Mesothelial cell of epicardium (in vitro differentiated cells): Measurements from ENCODE around the gene PRRX1. TPM values are rescaled to one million over a fixed set of nuclear protein-coding genes. Genes with fewer than 3 reads are reported as not detected.

Experiments
- DNase-seq, 2 experiments: peaks; one replicate each; pipeline ENCODE4 v3.0.0; 2021; ENCODE audit warnings: low spot score in 2 of 2; ENCODE audit not compliant: unreplicated experiment in 2 of 2
- H3K27ac Mint-ChIP-seq: 2 replicates; pipeline ENCODE4 v1.8.0; 2021; ENCODE audit warnings: mixed read lengths
- H3K27me3 Mint-ChIP-seq: 2 replicates; pipeline ENCODE4 v1.8.0; 2021; ENCODE audit warnings: low read depth, mixed read lengths
- H3K36me3 Mint-ChIP-seq: 2 replicates; pipeline ENCODE4 v1.8.0; 2021; ENCODE audit warnings: mixed read lengths
- H3K4me1 Mint-ChIP-seq: 2 replicates; pipeline ENCODE4 v1.8.0; 2021; ENCODE audit warnings: mixed read lengths
- H3K4me3 Mint-ChIP-seq: 2 replicates; pipeline ENCODE4 v1.8.0; 2021; ENCODE audit warnings: mild to moderate bottlenecking, moderate library complexity, mixed read lengths
- H3K9me3 Mint-ChIP-seq: 2 replicates; pipeline ENCODE4 v1.8.0; 2021; ENCODE audit warnings: mixed read lengths
- CTCF ChIP-seq: fragments of 200-600 bp; sonication (generic); IDR thresholded peaks from one replicate; pipeline ENCODE4 v1.5.0; 2021; ENCODE audit warnings: antibody characterized with exemption; ENCODE audit not compliant: unreplicated experiment
- total RNA-seq: library from RNA; stranded (reverse); gene quantifications from 3 replicates; pipeline ENCODE4 v1.2.1, GENCODE V29; 2021

The PRRX1 gene
- total RNA-seq, 1 donor from 2014 or later, result 9.7 TPM

DNA sequence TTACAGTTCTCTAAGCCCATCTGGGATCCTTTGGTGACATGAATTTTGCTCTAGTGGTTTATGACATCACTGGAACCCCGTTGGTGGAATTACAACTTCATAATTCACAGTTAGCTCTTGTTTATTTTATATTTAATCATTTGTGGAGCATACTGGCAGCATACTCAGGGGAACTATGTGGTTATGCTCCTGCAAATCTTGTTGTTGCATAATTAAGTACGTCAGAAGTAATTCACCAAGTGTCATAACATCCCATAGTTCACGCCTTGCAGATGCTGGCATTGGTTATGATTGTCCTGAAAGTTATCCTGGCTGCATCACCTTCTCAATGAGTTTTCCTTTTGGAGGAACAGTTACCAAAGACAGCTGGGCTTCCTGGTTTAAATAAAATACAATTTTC is 16.5 kb downstream of the PRRX1 start:
- no peaks in the 10 kb centered on the region for H3K36me3 Mint-ChIP-seq
- peaks cover 17% of the 10 kb centered on the region for H3K27me3 Mint-ChIP-seq
- H3K4me1 Mint-ChIP-seq, result peaks cover 13% of the 10 kb centered on the region
- no peaks in the 10 kb centered on the region for H3K9me3 Mint-ChIP-seq
- no peak overlapping the region for H3K27ac Mint-ChIP-seq
- no peak overlapping the region for H3K4me3 Mint-ChIP-seq
- no peak for TF ChIP-seq CTCF
- no peak for DNase-seq

DNA sequence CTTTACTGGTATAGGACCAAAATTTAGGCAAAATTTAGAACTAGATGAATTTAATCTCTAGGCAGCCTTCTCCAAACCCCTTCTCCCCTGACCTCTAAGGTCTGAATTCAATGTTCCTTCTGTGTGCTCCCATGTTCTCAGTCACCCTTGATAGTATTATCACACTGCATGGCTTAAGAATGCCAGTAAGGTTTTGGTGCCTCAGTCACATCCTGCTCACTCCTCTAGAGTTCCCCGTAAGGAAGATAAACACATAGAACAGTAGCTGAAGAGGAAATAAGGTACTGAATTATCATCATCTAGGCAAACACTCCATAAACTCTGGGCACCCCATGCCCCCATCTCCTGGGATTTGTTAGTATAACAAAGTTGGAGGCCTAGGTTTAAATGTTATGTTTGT is 18.2 kb downstream of the PRRX1 start:
- no peaks in the 10 kb centered on the region for H3K9me3 Mint-ChIP-seq
- no peak for DNase-seq
- H3K27ac Mint-ChIP-seq, result no peak overlapping the region
- peaks cover 21% of the 10 kb centered on the region for H3K4me1 Mint-ChIP-seq
- no peak for TF ChIP-seq CTCF
- no peaks in the 10 kb centered on the region for H3K36me3 Mint-ChIP-seq
- peaks cover 17% of the 10 kb centered on the region for H3K27me3 Mint-ChIP-seq
- H3K4me3 Mint-ChIP-seq, result no peak overlapping the region

GRCh38 chr1:170682809-170683208 is 18.9 kb downstream of the PRRX1 start:
- no peaks in the 10 kb centered on the region for H3K9me3 Mint-ChIP-seq
- H3K27ac Mint-ChIP-seq, result no peak overlapping the region
- H3K27me3 Mint-ChIP-seq, result peaks cover 15% of the 10 kb centered on the region
- DNase-seq, result no peak
- peaks cover 20% of the 10 kb centered on the region for H3K4me1 Mint-ChIP-seq
- TF ChIP-seq CTCF, result no peak
- H3K4me3 Mint-ChIP-seq, result no peak overlapping the region
- no peaks in the 10 kb centered on the region for H3K36me3 Mint-ChIP-seq

DNA sequence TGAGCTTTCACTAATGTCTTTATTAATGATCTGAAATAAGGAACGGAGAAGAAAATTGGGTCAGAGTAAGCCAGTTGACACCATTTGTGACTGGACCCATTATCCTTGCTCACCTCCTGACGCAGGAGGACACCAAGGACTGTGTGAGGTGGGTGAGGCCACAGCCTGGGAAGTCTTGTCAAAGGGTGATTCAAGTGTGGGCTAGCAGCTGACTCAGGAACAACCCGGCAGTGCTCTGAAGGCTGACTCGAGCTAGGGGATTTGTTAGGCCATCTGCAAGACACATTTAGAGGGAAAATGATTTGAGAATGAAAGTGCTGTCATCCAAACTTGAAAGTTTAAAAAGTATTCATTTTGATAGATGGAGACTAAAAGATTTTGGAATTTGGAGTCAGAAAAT is 21.2 kb downstream of the PRRX1 start:
- no peak for DNase-seq
- H3K4me1 Mint-ChIP-seq, result peaks cover 20% of the 10 kb centered on the region
- H3K9me3 Mint-ChIP-seq, result no peaks in the 10 kb centered on the region

DNA sequence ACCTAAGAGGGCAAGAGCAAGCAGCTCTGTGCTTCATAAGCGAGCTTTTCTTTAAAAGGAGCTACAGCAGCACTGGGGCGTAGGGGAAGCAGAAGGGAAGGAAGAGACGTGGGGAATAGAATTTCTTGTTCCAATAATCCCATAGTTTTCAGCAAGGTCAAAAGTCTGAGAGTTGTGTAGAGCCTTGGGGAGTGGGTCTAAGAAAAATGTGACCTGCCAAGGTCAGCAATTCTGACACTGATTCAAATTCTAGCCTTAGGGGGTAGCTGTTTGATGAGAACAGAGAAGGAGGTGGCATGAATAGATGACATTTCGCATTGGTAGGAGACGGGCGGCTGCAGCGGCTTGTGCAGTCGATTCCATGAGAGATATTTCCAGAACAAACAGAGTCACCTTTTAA is 22.4 kb downstream of the PRRX1 start:
- H3K4me1 Mint-ChIP-seq, result peaks cover 20% of the 10 kb centered on the region
- no peaks in the 10 kb centered on the region for H3K9me3 Mint-ChIP-seq
- H3K27ac Mint-ChIP-seq, result no peak overlapping the region
- H3K4me3 Mint-ChIP-seq, result no peak overlapping the region
- no peaks in the 10 kb centered on the region for H3K36me3 Mint-ChIP-seq
- peaks cover 11% of the 10 kb centered on the region for H3K27me3 Mint-ChIP-seq
- no peak for TF ChIP-seq CTCF
- DNase-seq, result no peak

More for the DNA sequence above, 21.2 kb downstream of the PRRX1 start:
- TF ChIP-seq CTCF, result no peak
- peaks cover 13% of the 10 kb centered on the region for H3K27me3 Mint-ChIP-seq
- no peak overlapping the region for H3K27ac Mint-ChIP-seq
- no peaks in the 10 kb centered on the region for H3K36me3 Mint-ChIP-seq
- H3K4me3 Mint-ChIP-seq, result no peak overlapping the region

- no peak for TF ChIP-seq CTCF
- Mint-ChIP-seq H3K36me3 (no peaks in the 10 kb centered on the region), H3K27me3 (peaks cover 8% of the 10 kb centered on the region), H3K4me3 (no peak overlapping the region), H3K9me3 (no peaks in the 10 kb centered on the region), H3K27ac (no peak overlapping the region), H3K4me1 (peaks cover 22% of the 10 kb centered on the region)
- no peak for DNase-seq
Measured at GRCh38 chr1:170687621-170688020, 23.7 kb downstream of the PRRX1 start.
